ENCODE measurements around the gene RASSF8. TPM values are rescaled to one million over a fixed set of nuclear protein-coding genes. Genes with fewer than 3 reads are reported as not detected.

Gene RASSF8
- total RNA-seq, 4 donors from 2014 or later = 40.1 to 66.1 (median 48.2) TPM

DNA sequence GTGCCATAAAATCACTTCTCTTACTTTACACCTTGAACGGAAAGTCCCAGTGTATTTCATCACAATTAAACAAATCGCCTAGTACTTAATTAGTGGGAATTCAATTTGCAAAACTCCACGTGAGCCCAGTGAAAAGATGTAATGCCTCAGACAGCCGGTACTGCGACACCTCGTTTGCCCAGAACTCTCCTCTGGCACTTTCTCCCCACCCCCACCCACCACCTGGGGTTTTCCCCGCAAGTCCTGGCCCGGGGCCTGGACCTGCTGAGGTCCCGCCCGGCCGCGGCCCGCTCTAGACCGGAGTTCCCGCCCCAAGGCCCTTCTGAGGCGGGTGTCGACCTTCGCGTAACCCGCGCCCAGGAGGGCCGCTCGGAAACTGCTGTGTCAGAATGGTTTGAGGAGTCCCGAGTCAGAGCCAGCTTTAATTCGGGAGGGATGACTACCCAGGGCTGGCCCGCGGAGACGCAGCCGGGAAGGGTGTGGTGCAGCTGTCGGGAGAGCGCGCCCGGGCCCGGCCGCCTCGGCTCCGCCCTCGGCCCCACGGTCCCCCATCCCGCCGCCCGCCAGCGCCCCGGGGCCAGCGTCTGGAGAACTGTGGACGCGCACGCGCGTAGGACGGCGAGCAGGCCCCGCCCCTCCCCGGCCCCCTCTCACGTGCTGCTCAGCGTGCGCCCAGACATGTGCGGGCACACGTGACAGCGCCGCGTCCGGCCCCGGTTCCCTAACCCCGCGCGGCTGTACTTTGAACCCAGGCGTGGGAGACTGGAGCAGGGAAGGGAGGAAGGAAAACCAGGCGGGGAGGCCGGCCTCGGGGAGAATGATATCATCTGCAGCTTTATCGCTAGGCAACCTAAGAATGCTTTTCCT lies 155.6 kb downstream of the RASSF8 start:
- TF ChIP-seq, protein P1, sequence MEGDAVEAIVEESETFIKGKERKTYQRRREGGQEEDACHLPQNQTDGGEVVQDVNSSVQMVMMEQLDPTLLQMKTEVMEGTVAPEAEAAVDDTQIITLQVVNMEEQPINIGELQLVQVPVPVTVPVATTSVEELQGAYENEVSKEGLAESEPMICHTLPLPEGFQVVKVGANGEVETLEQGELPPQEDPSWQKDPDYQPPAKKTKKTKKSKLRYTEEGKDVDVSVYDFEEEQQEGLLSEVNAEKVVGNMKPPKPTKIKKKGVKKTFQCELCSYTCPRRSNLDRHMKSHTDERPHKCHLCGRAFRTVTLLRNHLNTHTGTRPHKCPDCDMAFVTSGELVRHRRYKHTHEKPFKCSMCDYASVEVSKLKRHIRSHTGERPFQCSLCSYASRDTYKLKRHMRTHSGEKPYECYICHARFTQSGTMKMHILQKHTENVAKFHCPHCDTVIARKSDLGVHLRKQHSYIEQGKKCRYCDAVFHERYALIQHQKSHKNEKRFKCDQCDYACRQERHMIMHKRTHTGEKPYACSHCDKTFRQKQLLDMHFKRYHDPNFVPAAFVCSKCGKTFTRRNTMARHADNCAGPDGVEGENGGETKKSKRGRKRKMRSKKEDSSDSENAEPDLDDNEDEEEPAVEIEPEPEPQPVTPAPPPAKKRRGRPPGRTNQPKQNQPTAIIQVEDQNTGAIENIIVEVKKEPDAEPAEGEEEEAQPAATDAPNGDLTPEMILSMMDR (IDR thresholded peaks at IDR 0.05; ENCODE audit: low read depth) = no peak

DNA sequence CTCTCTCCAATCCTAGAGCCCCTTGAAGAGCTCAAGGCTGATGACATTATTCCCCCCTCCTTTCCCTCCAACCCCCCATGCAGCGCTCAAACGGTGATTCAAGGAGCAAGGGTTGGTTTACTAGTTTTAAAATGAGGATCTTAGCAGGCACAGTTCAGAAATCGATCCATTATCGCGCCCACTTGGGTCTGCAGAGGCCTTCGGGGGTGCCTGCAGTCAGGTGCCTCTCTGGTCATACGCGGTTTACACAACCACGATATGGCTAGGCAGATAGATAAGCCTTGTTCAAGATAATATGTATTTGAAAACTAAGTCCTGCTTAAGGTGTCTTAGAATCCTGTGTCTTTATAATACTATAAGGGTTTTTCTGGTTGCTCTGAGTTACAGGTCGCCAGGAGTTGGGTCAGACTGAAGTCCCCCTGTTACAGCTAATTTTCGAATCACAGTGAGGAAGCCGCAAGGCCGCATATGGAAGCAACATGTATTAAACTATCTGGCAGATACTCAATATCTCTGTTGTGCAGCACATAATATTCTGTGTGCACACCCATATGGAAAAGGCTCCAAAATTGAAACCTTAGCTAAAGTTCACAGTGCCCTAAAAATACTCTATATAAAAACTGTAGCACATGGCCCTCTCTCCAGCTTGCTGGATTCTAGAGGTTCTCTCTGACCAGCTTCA lies 156.4 kb downstream of the RASSF8 start:
- TF ChIP-seq, protein P1 (IDR thresholded peaks at IDR 0.05; ENCODE audit: low read depth) = no peak

DNA sequence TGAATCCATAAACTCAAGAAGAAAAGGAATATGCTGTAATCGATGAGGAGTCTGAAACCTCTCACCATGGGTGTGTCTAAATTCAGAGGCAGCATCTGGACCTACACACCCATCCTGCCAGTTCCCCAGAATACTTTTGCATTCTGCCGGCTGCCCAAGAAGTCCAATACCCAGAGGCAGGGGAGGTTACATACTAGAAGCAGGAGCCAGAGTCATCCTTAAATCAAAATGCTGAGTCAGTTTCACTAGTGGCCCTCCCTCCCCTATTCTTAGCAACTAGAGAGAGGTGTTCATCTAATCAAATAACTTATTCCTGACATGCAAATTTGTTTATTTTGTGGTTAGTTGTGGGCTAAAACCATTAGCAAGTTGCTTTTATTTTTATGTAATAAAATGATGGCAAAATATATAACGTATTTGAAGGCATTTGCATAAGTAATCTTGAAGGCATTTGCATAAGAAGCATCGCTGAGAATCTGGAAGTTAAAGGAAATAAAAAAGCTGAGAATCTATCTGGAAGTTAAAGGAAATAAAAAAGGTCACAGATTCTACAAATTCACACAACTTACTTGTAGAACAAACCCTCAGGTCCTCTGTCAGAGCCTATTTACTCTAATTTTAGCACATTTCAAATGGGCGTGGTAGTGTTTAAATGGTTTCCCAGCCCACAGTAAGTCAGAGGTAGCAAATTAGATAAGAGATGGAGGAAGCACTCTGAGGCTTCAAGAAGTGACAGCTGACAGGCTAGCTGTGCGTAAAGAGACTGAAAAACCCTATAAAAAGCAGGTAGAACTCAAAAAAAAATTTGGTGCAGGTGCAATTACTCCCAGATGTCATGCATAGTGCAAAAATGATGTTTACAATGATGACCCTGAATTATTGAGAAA lies 158.6 kb downstream of the RASSF8 start:
- TF ChIP-seq, protein P1 (IDR thresholded peaks at IDR 0.05; ENCODE audit: low read depth) = no peak

DNA sequence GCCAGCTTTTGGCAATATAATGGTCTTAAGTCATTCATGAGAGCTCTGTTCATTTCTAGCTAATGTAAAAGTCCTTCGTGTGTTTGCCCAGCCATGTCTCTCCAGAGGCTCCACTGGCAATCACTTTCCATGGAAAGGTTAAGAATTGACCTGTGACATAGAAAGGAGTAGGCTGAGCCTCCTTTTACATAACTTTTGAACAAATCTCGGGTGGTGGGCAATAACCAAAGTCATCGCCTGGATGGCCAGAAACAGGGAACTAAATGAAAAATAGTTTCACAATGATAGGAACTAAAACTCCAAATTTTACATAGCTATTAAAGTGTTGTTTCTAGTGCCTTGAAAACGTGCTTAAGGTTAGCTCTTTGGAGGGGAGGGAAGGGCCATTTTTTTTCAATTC lies 159.8 kb downstream of the RASSF8 start:
- TF ChIP-seq, protein P1 (IDR thresholded peaks at IDR 0.05; ENCODE audit: low read depth) = no peak

DNA sequence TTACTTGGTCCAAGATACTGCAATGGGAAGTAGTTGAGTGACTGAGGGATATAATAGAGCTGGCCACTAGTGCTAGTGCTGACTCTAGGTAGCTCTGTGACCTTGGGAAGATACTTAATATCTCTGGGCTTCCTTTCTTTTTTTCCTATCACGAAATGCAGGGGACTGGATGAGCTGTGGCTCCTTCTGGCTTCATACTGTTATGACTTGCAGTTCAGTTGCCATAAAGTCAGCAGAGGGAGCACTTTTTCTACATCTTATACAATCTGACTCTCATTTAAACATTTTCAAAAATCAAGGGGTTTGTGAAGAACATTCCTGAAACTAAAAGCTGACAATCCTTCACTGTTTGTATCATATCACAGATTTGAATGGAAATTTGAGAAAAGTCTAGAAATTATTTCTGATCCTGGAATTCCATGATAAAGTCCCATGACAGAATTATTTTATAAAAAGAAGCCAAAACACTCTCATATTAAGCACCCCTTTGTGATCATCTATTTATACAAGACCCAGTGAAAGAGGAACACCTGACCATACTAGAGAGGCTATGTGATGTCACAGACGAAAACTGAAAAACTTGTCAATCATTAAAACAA lies 161.0 kb downstream of the RASSF8 start:
- TF ChIP-seq, protein P1 (IDR thresholded peaks at IDR 0.05; ENCODE audit: low read depth) = no peak

DNA sequence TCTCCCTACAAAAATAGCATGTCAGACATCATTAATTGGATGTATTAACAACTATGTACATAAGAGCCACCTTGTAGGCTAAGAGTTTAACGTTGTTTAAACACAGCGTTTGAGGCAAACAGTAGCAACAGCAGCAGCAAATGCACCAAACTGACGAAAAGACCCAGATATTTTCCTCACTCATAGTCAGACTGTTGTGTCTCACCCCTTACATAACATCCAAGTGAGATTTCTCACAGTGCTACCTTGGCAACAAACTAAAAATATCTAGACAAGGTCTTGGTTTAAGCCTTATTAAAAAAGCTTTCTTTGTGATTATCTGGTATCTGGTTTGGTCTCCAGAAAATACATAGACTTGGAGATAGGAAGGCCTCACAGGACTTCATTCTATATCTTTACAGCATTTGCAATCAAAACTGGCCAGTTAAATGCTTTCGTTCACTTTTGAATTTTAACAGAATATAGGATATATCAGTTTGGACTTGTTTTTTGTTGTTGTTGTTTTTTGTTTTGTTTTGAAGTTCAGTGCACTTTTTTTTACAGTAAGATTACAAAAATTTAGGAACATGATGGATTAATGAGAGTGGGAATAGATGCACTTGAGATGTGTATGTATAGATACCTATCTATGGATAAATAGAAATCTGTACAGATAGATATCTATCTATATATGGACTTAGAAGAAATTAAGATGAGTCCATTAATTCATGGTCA lies 162.2 kb downstream of the RASSF8 start:
- TF ChIP-seq, protein P1 (IDR thresholded peaks at IDR 0.05; ENCODE audit: low read depth) = no peak
